ENCODE measurements around the gene VPS50.

GRCh38 chr7:93375603-93376002, 143.4 kb downstream of the VPS50 start:
- TF ChIP-seq, protein P1, sequence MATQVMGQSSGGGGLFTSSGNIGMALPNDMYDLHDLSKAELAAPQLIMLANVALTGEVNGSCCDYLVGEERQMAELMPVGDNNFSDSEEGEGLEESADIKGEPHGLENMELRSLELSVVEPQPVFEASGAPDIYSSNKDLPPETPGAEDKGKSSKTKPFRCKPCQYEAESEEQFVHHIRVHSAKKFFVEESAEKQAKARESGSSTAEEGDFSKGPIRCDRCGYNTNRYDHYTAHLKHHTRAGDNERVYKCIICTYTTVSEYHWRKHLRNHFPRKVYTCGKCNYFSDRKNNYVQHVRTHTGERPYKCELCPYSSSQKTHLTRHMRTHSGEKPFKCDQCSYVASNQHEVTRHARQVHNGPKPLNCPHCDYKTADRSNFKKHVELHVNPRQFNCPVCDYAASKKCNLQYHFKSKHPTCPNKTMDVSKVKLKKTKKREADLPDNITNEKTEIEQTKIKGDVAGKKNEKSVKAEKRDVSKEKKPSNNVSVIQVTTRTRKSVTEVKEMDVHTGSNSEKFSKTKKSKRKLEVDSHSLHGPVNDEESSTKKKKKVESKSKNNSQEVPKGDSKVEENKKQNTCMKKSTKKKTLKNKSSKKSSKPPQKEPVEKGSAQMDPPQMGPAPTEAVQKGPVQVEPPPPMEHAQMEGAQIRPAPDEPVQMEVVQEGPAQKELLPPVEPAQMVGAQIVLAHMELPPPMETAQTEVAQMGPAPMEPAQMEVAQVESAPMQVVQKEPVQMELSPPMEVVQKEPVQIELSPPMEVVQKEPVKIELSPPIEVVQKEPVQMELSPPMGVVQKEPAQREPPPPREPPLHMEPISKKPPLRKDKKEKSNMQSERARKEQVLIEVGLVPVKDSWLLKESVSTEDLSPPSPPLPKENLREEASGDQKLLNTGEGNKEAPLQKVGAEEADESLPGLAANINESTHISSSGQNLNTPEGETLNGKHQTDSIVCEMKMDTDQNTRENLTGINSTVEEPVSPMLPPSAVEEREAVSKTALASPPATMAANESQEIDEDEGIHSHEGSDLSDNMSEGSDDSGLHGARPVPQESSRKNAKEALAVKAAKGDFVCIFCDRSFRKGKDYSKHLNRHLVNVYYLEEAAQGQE (IDR thresholded peaks at IDR 0.05; ENCODE audit: insufficient read depth in 1 of 2, low read depth in 2 of 2, low read length in 2 of 2) = no peak
- TF ChIP-seq SIN3A (IDR thresholded peaks at IDR 0.05; ENCODE audit: borderline replicate concordance, insufficient read depth, low read length) = no peak
- TF ChIP-seq POLR2AphosphoS5 (IDR thresholded peaks at IDR 0.05; ENCODE audit: low read depth, low read length) = no peak
- no peak for TF ChIP-seq TAF1 (IDR thresholded peaks at IDR 0.05; ENCODE audit: borderline replicate concordance, insufficient read depth, low read length)
